NT2/D1 (cell line): ENCODE results near the gene FBXL13.

ENCODE experiments used
- SUZ12 ChIP-seq: IDR thresholded peaks from 2 replicates; pipeline ENCODE4 v1.6.1; 2011; ENCODE audit not compliant: insufficient read length, insufficient read depth; ENCODE audit errors: extremely low read depth
- YY1 ChIP-seq: IDR thresholded peaks from 2 replicates; pipeline ENCODE4 v1.6.1; 2011; ENCODE audit not compliant: insufficient read length, insufficient read depth
- ZNF274 ChIP-seq: IDR thresholded peaks from 2 replicates; pipeline ENCODE4 v1.6.1; 2011; ENCODE audit warnings: mild to moderate bottlenecking, low read depth, low read length

- TF ChIP-seq SUZ12 (no peak), YY1 (no peak), ZNF274 (no peak)
Measured at GRCh38 chr7:102988631-102989560, 85.7 kb downstream of the FBXL13 start.
